Measurements from ENCODE around the gene CLASP2.
A peak's percentile ranks its signal among the peaks of the same experiment; 100 is the strongest.
"Not testable (repeated sequence)": the region's sequence is repeated elsewhere in the genome, so short reads cannot be mapped to it uniquely, and the experiment has no call there.

Gene CLASP2

GRCh38 chr3:33451994-33452393, 266.1 kb downstream of the CLASP2 start:
- not testable (repeated sequence) for DNase-seq (ENCODE audit: low spot score)

- no peak for DNase-seq (ENCODE audit: low spot score)
Observed at GRCh38 chr3:33447958-33448357, 270.1 kb downstream of the CLASP2 start.

GRCh38 chr3:33447256-33447625, 270.8 kb downstream of the CLASP2 start:
- DNase-seq (ENCODE audit: low spot score) = peak; percentile 57
